HG02938 (cell line): ENCODE data around the gene TRIM65.
"Not testable (repeated sequence)": the region's sequence is repeated elsewhere in the genome, so short reads cannot be mapped to it uniquely, and the experiment has no call there.

Source experiments
- ATAC-seq: cut with Tn5 transposase; IDR thresholded peaks from one replicate; pipeline ENCODE4 v1.9.1; 2021; ENCODE audit warnings: mild to moderate bottlenecking, moderate library complexity; ENCODE audit not compliant: unreplicated experiment

Gene TRIM65

DNA sequence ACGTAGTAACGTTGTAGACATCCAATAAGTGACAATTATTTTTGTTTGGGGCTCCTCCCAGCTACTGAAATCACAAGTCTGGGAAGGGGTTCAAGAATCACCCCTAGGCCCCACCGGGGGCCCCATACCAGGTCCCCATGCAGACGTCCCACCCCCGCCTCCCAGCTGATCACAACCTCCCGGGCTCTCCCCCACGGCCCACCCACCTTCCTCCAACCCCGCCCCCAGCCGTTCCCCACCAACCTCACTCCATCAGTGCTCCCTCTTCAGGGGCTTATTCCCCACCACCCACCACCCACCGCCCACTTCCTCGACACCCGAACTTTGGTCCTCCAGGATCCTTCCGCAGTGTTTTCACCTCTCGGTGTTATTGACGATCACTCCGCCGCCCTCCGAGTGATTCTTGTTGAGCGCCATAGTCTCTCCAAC is 41.9 kb downstream of the TRIM65 start:
- ATAC-seq, result no peak

GRCh38 chr17:75854101-75854748 is 42.5 kb downstream of the TRIM65 start:
- ATAC-seq, result no peak

- ATAC-seq, result no peak
These were observed 43.3 kb downstream of the TRIM65 start for GRCh38 chr17:75853433-75853832.

GRCh38 chr17:75851693-75851991 is 45.1 kb downstream of the TRIM65 start:
- not testable (repeated sequence) for ATAC-seq

GRCh38 chr17:75850928-75851692 is 45.6 kb downstream of the TRIM65 start:
- ATAC-seq, result no peak

DNA sequence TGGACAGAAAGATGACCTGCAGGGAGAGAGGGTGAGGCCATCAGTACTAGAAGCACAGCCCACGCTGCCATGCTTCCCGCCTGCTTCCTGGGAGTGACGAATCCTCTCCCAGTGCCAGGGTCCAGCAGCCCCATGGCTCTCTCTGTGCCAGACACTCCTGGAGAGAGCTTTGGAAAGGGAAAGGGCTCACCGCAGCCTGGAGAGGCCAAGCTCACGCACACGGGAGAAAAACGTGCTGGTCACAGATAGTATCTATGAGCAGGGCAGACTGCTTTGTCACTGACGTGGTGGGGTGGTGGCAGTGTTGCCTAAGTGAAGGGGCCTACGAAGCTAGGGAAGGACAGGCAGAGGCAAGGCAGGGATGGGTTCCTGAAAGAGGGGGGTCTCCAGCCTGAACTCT is 47.0 kb downstream of the TRIM65 start:
- no peak for ATAC-seq

DNA sequence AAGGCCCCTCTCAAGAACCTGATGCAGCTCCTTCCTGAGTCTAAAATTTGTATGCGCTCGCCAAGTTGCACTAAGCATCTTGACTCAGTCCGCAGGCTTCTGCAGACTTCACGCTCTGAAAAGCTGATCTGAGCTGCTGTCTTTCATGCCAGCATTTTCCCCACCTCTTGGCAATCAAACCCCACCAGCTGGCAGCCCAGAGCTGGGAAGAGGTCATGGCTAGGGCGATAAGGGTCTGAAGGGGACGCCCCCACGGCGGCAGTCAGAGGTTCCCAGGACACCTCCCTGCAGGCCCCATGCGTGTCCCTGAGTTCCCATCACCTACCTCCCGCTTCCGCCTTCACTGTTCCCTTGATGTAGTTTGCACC is 47.5 kb downstream of the TRIM65 start:
- ATAC-seq, result no peak

DNA sequence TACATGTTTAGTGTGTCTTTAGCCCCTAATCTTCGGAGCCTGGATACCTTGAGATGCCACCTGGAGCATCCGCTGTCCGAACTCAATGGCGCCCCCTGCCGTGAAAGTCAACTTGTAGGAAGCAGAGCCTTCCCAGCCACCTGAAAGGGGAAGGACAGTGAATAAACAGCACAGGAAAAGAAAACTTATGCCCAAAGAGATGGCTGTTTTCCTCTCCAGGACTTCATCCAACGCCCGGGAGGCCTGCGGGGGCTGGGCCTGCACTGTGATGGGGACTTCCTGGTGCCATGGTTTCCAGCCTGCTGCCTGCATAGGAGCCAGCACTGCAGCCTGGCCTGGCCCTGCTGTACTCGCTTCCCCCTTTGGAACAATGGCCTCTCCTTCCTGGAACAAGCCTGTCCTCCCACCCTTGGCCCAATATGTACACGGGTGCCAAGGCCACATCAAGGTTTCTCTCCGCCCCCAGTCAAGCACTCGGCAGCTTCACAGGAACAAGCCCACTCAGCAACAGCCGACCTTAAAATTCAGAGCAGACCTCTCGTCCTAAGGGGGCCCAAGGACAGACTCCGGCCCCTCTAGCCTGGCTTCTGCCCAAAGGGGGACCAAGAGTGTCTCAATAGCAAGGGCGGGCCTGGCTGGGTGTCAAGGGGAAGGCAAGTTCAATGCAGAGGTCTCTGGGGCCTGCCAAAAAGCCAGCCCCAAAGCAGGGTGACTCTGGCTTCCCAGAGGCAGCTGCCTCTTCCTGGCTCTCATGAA is 48.0 kb downstream of the TRIM65 start:
- ATAC-seq, result no peak

GRCh38 chr17:75847614-75848522 is 48.9 kb downstream of the TRIM65 start:
- no peak for ATAC-seq

DNA sequence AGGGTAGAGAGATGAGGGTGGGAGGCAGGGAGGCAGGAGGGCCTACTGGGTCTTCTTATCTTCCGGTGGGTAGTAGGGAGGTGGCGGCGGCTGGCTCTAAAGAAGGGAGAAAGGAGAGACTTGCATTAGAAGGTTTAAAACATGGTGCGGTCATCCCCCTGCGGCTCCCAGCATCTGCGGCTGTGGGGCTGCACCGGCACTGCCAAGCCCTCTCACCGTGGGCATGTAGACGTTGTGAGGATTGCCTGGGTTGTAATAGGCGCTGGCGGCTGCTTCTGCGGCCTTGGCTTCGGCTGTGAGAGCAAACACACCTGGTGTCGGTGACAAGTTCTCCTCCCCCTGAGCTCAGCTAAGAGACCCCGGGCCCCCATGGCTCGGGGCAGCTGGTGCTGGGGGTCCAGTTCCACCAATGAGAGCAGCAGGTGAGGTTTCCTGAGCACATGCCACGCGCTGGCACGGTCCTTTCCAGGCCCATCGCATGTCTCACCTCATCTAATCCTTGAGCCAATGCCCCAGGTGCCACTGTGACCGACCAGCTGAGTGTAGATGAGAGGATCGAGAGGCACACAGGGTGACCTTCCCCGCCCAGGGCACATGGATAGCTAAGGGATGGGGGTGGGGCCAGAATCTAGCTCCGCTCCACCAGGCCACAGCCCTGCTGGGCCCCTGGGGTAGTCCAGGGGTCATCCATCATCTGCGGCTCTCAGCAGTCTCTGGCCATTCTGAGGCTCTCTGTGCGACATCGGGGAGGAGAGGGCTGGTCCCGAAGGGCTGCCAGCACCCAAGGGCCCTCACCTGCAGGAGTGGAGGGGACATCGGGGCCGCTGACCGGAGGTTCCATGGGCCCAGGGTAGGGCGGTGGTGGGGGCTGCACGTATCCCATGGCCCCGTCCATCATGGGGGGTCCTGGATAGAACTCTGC is 49.8 kb downstream of the TRIM65 start:
- no peak for ATAC-seq

- no peak for ATAC-seq
These were observed 50.6 kb downstream of the TRIM65 start for GRCh38 chr17:75845933-75846691.

- ATAC-seq, result peak; percentile 73
These were observed 51.6 kb downstream of the TRIM65 start for GRCh38 chr17:75845058-75845711.

DNA sequence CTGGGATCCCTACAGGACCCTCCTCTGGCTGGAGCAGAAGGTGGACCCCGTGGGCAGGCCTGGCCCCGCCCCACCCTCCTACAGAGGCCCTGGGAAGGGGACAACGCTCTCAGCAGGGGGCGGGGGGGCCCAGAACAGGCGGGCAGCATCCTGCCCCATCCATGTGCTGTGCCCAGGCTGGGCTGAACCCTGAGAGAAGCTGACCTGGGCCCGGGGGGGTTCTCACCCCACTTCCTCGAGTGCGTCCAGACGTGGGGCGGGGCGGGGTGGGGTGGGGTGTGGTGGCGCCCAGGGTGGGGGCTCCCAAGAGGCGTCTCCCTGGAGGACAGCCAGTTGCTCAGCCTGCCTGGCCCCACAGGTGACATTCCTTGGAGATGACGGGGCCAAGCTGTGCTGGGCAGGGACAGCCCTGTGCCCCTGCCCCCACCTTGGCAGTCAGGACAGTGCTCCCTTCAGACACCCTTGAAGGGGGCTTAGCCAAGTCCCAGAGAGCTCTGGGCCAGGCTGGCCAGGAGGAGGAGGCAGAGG is 52.2 kb downstream of the TRIM65 start:
- ATAC-seq, result peak; percentile 12

DNA sequence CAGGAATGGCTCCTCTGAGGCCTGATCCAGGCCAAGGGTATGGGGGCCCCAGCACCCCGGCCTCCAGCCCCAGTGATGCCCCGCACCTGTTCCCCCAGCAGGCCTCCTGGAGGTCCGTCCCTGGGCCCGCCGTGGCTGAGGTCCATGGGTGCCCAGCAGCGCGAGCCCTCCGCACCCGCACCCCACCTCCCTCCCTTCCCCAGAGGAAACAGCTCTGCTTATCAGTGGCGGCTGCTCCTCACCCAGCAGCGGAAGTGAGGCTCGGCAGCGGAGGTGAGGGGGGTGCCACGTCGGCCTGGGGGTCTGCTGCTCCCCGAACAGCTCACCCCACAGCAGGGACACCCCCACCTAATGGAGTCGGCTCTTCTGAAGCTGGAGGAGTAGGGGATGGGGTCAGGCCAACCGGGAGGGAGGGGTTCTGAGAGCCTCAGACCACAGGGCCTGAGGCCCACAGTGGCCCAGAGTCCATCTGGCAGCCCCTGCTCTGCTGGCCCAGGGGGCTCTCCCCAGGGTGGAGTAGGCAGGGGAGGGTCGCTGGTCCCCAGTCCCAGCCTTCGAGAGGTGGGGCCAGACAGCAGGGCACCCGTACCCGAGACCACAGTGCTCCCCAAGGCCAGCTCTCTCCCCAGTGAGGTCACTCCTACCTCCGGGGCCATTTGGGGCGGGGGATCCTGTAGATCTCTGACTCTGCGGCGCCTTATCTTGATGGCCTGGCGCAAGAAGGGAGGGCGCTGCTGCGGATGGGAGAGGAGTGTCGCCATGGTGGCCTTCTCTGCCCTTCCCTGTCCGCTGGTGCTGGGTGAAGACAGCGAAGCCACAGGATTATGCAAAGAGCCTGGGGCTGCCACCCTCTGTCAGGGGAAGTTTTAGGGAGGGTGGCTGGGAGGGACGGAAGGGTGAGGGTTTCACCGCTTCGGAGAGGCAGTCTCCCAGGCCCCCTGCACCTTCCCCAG is 52.9 kb downstream of the TRIM65 start, which contains the start of gene UNC13D:
Gene UNC13D (minus strand): TSS at position 828 of the 953 bp plus-strand sequence. CDS start 67 bp downstream, at position 761.
- ATAC-seq, result no peak

- ATAC-seq, result no peak
These were observed 53.7 kb downstream of the TRIM65 start for GRCh38 chr17:75842963-75843576.

GRCh38 chr17:75842411-75842810 is 54.3 kb downstream of the TRIM65 start:
- no peak for ATAC-seq

DNA sequence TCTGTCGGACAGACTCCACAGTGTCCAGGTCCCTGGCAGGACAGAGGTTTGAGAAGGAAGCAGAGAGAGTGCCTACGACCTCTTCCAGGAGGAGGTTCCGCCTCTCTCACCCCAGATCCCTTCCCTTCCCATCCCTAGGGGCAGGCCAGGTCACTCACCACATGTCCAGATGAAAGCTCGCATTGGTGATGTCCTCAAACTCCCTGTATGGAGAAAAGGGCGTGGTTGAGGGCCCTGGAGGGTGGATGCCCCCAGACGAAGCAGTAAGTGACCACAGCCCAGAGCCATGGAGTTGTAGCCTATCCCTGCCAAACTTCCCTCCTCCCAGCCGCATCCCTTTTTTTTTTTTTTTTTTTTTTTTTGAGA is 56.0 kb downstream of the TRIM65 start:
- ATAC-seq, result no peak
